H1 (cell line): ENCODE data around the gene PSMC3. TPM values are rescaled to one million over a fixed set of nuclear protein-coding genes. Genes with fewer than 3 reads are reported as not detected.

Source experiments
- CTCF ChIA-PET: fragments of 300-600 bp; sonication (Branson Sonifier 250); formaldehyde crosslinking; loops from one replicate; lab custom pipeline; 2021; ENCODE audit not compliant: partially characterized antibody; lab: Charles Lee
- POLR2A ChIA-PET: fragments of 300-600 bp; sonication (Branson Sonifier 250); formaldehyde crosslinking; loops from one replicate; lab custom pipeline; 2021; ENCODE audit warnings: inconsistent platforms; ENCODE audit not compliant: partially characterized antibody; lab: Charles Lee
- DNase-seq, 2 experiments: peaks; one replicate each; pipeline versions ENCODE4 v3.0.0 to v3.0.0-alpha.2; 2010 to 2022; ENCODE audit warnings: low spot score in 2 of 2, low read depth in 1 of 2, mixed read lengths in 1 of 2
- FAIRE-seq: peaks from 2 replicates; lab custom pipeline; 2011; peaks lifted over from hg19 to GRCh38; lab: Jason Lieb, UNC
- H2AFZ ChIP-seq: 2 replicates; pipeline ENCODE4 v1.8.1; 2012; ENCODE audit warnings: low read length, inconsistent platforms
- H2AK5ac ChIP-seq: 2 replicates; pipeline ENCODE4 v1.6.1; 2013; ENCODE audit warnings: low read depth, low read length
- H2BK120ac ChIP-seq: replicated peaks from 2 replicates; pipeline ENCODE3; 2013; ENCODE audit warnings: low read depth, low read length, inconsistent platforms
- H2BK12ac ChIP-seq: 2 replicates; pipeline ENCODE4 v1.6.1; 2013; ENCODE audit warnings: low read depth, low read length
- H2BK15ac ChIP-seq: 2 replicates; pipeline ENCODE4 v1.6.1; 2013; ENCODE audit warnings: low read length
- H2BK20ac ChIP-seq: 2 replicates; pipeline ENCODE4 v1.6.1; 2013; ENCODE audit warnings: low read length
- H2BK5ac ChIP-seq: 2 replicates; pipeline ENCODE4 v1.6.1; 2013; ENCODE audit warnings: low read depth, low read length
- H3K14ac ChIP-seq: 2 replicates; pipeline ENCODE4 v1.6.1; 2013; ENCODE audit warnings: inconsistent platforms; ENCODE audit not compliant: insufficient read length
- H3K18ac ChIP-seq: 2 replicates; pipeline ENCODE4 v1.6.1; 2013; ENCODE audit warnings: low read length; ENCODE audit errors: extremely low read depth
- H3K23ac ChIP-seq: 2 replicates; pipeline ENCODE4 v1.6.1; 2013; ENCODE audit warnings: inconsistent platforms; ENCODE audit not compliant: insufficient read length
- H3K23me2 ChIP-seq: 2 replicates; pipeline ENCODE4 v1.6.1; 2013; ENCODE audit warnings: low read depth, low read length
- H3K27ac ChIP-seq: 2 replicates; pipeline ENCODE4 v1.6.1; 2011; ENCODE audit warnings: low read depth, low read length, inconsistent platforms
- H3K27me3 ChIP-seq, 4 experiments: replicated peaks in 1 of 4; 1 replicate in 1 of 4; 2 replicates in 3 of 4; pipeline versions ENCODE4 v1.6.1 to v1.8.1; 2011 to 2013; ENCODE audit warnings: low read length in 3 of 4, mild to moderate bottlenecking in 3 of 4, inconsistent platforms in 2 of 4, mixed read lengths in 2 of 4, moderate library complexity in 1 of 4; ENCODE audit not compliant: control insufficient read depth in 3 of 4, insufficient read depth in 3 of 4; ENCODE audit errors: extremely low read depth in 1 of 4
- H3K36me3 ChIP-seq, 4 experiments: 2 replicates each; pipeline versions ENCODE4 v1.6.1 to v1.8.1; 2011 to 2013; ENCODE audit warnings: mild to moderate bottlenecking in 4 of 4, low read length in 3 of 4, moderate library complexity in 2 of 4, control low read depth in 1 of 4, inconsistent platforms in 1 of 4; ENCODE audit not compliant: insufficient read depth in 4 of 4, control insufficient read depth in 2 of 4
- H3K4ac ChIP-seq: replicated peaks from 2 replicates; pipeline ENCODE3; 2013; ENCODE audit warnings: low read length, low read depth, mixed read lengths, inconsistent platforms; ENCODE audit not compliant: insufficient read length
- H3K4me1 ChIP-seq, 4 experiments: replicated peaks in 1 of 4; 1 replicate in 1 of 4; 2 replicates in 3 of 4; pipeline versions ENCODE4 v1.6.1 to v1.8.1; 2011 to 2013; ENCODE audit warnings: low read length in 3 of 4, inconsistent platforms in 2 of 4, mixed read lengths in 1 of 4; ENCODE audit not compliant: insufficient read depth in 4 of 4, control insufficient read depth in 3 of 4
- H3K4me2 ChIP-seq, 2 experiments: 2 replicates each; pipeline versions ENCODE4 v1.6.1 to v1.8.1; 2011 to 2013; ENCODE audit warnings: low read depth in 2 of 2, low read length in 2 of 2, control low read depth in 1 of 2, inconsistent platforms in 1 of 2, mild to moderate bottlenecking in 1 of 2; ENCODE audit not compliant: insufficient read depth in 1 of 2
- H3K4me3 ChIP-seq, 4 experiments: fragments of 200-600, 300-600 bp in 1 of 4; sonication (generic), shearing (Covaris generic), sonication (Bioruptor Twin) in 1 of 4; 2 replicates each; pipeline versions ENCODE4 v1.5.1 to v1.8.1; 2011 to 2016; ENCODE audit warnings: low read length in 4 of 4, low read depth in 3 of 4, control low read depth in 2 of 4, inconsistent platforms in 2 of 4, mild to moderate bottlenecking in 2 of 4, mixed read lengths in 1 of 4, moderate library complexity in 1 of 4; ENCODE audit not compliant: insufficient read depth in 2 of 4; ENCODE audit errors: extremely low read depth in 1 of 4
- H3K56ac ChIP-seq: replicated peaks from 2 replicates; pipeline ENCODE3; 2013; ENCODE audit warnings: low read depth, mild to moderate bottlenecking, mixed read lengths, low read length, inconsistent platforms; ENCODE audit not compliant: insufficient read length
- H3K79me1 ChIP-seq: 2 replicates; pipeline ENCODE4 v1.6.1; 2013; ENCODE audit warnings: low read depth, low read length, control low read depth
- H3K79me2 ChIP-seq, 2 experiments: 2 replicates each; pipeline versions ENCODE4 v1.6.1 to v1.8.1; 2012 to 2013; ENCODE audit warnings: low read length in 2 of 2, mild to moderate bottlenecking in 2 of 2, inconsistent platforms in 1 of 2; ENCODE audit not compliant: insufficient read depth in 2 of 2, control insufficient read depth in 1 of 2
- H3K9ac ChIP-seq, 4 experiments: replicated peaks in 1 of 4; 1 replicate in 1 of 4; 2 replicates in 3 of 4; pipeline versions ENCODE4 v1.6.1 to v1.8.1; 2011 to 2013; ENCODE audit warnings: low read depth in 3 of 4, low read length in 3 of 4, control low read depth in 2 of 4, mild to moderate bottlenecking in 2 of 4, moderate library complexity in 2 of 4, inconsistent platforms in 1 of 4; ENCODE audit errors: extremely low read depth in 1 of 4
- H3K9me3 ChIP-seq, 2 experiments: 2 replicates each; pipeline versions ENCODE4 v1.6.1 to v1.8.1; 2012 to 2013; ENCODE audit warnings: mild to moderate bottlenecking in 2 of 2, moderate library complexity in 2 of 2, control low read depth in 1 of 2, inconsistent platforms in 1 of 2, low read depth in 1 of 2, low read length in 1 of 2, mixed read lengths in 1 of 2; ENCODE audit not compliant: insufficient read depth in 2 of 2
- H4K20me1 ChIP-seq, 2 experiments: replicated peaks in 1 of 2; 2 replicates each; pipeline versions ENCODE3 to v1.8.1; 2011 to 2013; ENCODE audit warnings: inconsistent platforms in 2 of 2, low read length in 2 of 2, mild to moderate bottlenecking in 1 of 2; ENCODE audit not compliant: insufficient read depth in 2 of 2, control insufficient read depth in 1 of 2
- H4K5ac ChIP-seq: 2 replicates; pipeline ENCODE4 v1.6.1; 2013; ENCODE audit warnings: low read length, low read depth, mixed read lengths, inconsistent platforms; ENCODE audit not compliant: insufficient read length
- H4K8ac ChIP-seq: 2 replicates; pipeline ENCODE4 v1.8.0; 2013; ENCODE audit warnings: mild to moderate bottlenecking, moderate library complexity, low read length, inconsistent platforms; ENCODE audit not compliant: insufficient read depth; ENCODE audit errors: extremely low read depth
- H4K91ac ChIP-seq: replicated peaks from 2 replicates; pipeline ENCODE3; 2013; ENCODE audit warnings: low read length, mixed read lengths, inconsistent platforms; ENCODE audit not compliant: insufficient read length
- ATF3 ChIP-seq: IDR thresholded peaks from 2 replicates; pipeline ENCODE4 v1.6.1; 2011; ENCODE audit warnings: low read depth, mild to moderate bottlenecking, low read length; ENCODE audit not compliant: insufficient read depth
- CHD1 ChIP-seq: IDR thresholded peaks from 2 replicates; pipeline ENCODE4 v1.6.1; 2012; ENCODE audit warnings: low read depth, low read length, improper control_type of control experiment
- FOSL1 ChIP-seq: IDR thresholded peaks from 2 replicates; pipeline ENCODE4 v1.6.1; 2011; ENCODE audit warnings: mild to moderate bottlenecking, low read depth, low read length, moderate library complexity; ENCODE audit not compliant: insufficient read depth
- POLR2A ChIP-seq, 2 experiments: IDR thresholded peaks; 1 replicate in 1 of 2; 2 replicates in 1 of 2; pipeline ENCODE4 v1.6.1; 2011; ENCODE audit warnings: low read depth in 2 of 2, low read length in 2 of 2, mild to moderate bottlenecking in 2 of 2; ENCODE audit errors: control extremely low read depth in 1 of 2
- RBBP5 ChIP-seq: IDR thresholded peaks from 2 replicates; pipeline ENCODE4 v1.7.1; 2012; ENCODE audit warnings: low read depth, mild to moderate bottlenecking, inconsistent platforms, low read length, moderate library complexity, borderline replicate concordance
- TAF7 ChIP-seq: optimal IDR thresholded peaks from 2 replicates; pipeline ENCODE3; 2011; ENCODE audit warnings: low read depth, mild to moderate bottlenecking, inconsistent platforms, low read length, moderate library complexity, borderline replicate concordance
- WGBS, 2 experiments: shearing (Covaris generic) in 1 of 2; methylation state at CpG; one replicate each; pipeline versions ENCODE4 v1.1.6 to v1.1.7; 2013 to 2015; ENCODE audit warnings: low lambda C conversion rate in 2 of 2, mixed read lengths in 2 of 2, inconsistent platforms in 1 of 2, low coverage in 1 of 2, missing lambda C conversion rate in 1 of 2; ENCODE audit not compliant: insufficient replicate concordance in 2 of 2, insufficient coverage in 1 of 2, insufficient read length in 1 of 2; ENCODE audit errors: extremely low coverage in 1 of 2, missing lambda C conversion rate in 1 of 2; 5-methylcytosine and 5-hydroxymethylcytosine counted together
- polyA plus RNA-seq, 7 experiments: library from polyadenylated mRNA; depleted of rRNA in 3 of 7; stranded (reverse) in 5 of 7; unstranded in 2 of 7; fragments of >200 nt in 5 of 7; fragments of 200-250 nt in 2 of 7; gene quantifications; 1 replicate in 5 of 7; 2 replicates in 1 of 7; 4 replicates in 1 of 7; pipeline versions ENCODE4 v1.2.1 to v1.2.3, GENCODE V29; 2011 to 2013; ENCODE audit warnings: missing spikeins in 2 of 7, mixed read lengths in 2 of 7
- total RNA-seq: library from RNA; stranded (reverse); fragmentation: NEBNext Ultra II Directional; extraction: Animal tissue kit (Norgen Biotek cat#: 25700); gene quantifications from 2 replicates; pipeline ENCODE4 v1.2.1, GENCODE V29; 2021

PSMC3 gene
- total and polyA plus RNA-seq, 2 of the 8 experiments (the other 6 are each of a cell fraction or from before 2014, with no cell fraction given): 105 to 160 TPM

GRCh38 chr11:47467357-47467756 is 41.1 kb upstream of the PSMC3 start:
- WGBS, 2 experiments: 89% methylated on average over 7 of the region's 7 CpGs; no CpG with 5 or more reads in 1 of the 2 experiments

More at GRCh38 chr11:47467357-47467756, 41.1 kb upstream of the PSMC3 start:
- H3K4ac ChIP-seq: no peak overlapping the region
- H2AFZ ChIP-seq: no peak overlapping the region
- no peak overlapping the region for H4K8ac ChIP-seq
- no peak overlapping the region for H3K56ac ChIP-seq
- FAIRE-seq: no peak
- H3K9ac ChIP-seq: no peak overlapping the region
- no peak overlapping the region for H4K91ac ChIP-seq
- H3K4me3 ChIP-seq: no peak overlapping the region
- H3K27ac ChIP-seq: no peak overlapping the region
- no peak for DNase-seq
- no peak overlapping the region for H2AK5ac ChIP-seq
- H4K5ac ChIP-seq: no peak overlapping the region
- 0 out of 4 replicates have a peak overlapping the region, but pooled peaks of 1 of the 2 experiments have one; percentile 6 for H3K4me2 ChIP-seq
- no peak overlapping the region; the same call in 1 of the 2 replicates for H2BK5ac ChIP-seq
- no peak overlapping the region for H2BK120ac ChIP-seq
- H3K36me3 ChIP-seq: peaks cover 10 to 51% (median 24%) of the 10 kb centered on the region in 4 experiments
- H3K23me2 ChIP-seq: no peaks in the 10 kb centered on the region
- no peak overlapping the region for H2BK12ac ChIP-seq
- peaks cover 0 to 16% of the 10 kb centered on the region in 2 experiments; a peak in 2 of 4 replicates for H3K79me2 ChIP-seq
- no peaks in the 10 kb centered on the region for H3K27me3 ChIP-seq
- H2BK20ac ChIP-seq: no peak overlapping the region
- no peak for TF ChIP-seq CHD1
- TF ChIP-seq TAF7: no peak
- no peak for TF ChIP-seq POLR2A (IDR thresholded peaks at IDR 0.05; ENCODE audit: control extremely low read depth in 1 of 2, low read depth in 2 of 2, low read length in 2 of 2)
- TF ChIP-seq FOSL1: no peak
- TF ChIP-seq ATF3: no peak
- no peak for TF ChIP-seq RBBP5
- peaks cover 11 to 37% (median 23%) of the 10 kb centered on the region in 4 experiments for H3K4me1 ChIP-seq
- CTCF ChIA-PET: interaction anchor here (0.5 to 1.4 kb wide), 5 partner anchors 28 to 290 kb away, joined by 3 to 6 read pairs (median 4); no protein-coding TSS in a partner anchor
- no peak overlapping the region for H3K14ac ChIP-seq
- no peaks in the 10 kb centered on the region for H3K9me3 ChIP-seq
- H3K18ac ChIP-seq: no peak overlapping the region
- H3K79me1 ChIP-seq: peaks cover 10% of the 10 kb centered on the region
- POLR2A ChIA-PET: interaction anchor here (1.0 to 1.2 kb wide), 2 partner anchors 11 to 12 kb away, joined by 3 to 5 read pairs; no protein-coding TSS in a partner anchor
- no peak overlapping the region for H2BK15ac ChIP-seq
- peaks cover 0 to 18% of the 10 kb centered on the region in 2 experiments for H4K20me1 ChIP-seq
- no peak overlapping the region for H3K23ac ChIP-seq
